Measurements from ENCODE around the gene UNC45B. TPM values are rescaled to one million over a fixed set of nuclear protein-coding genes. Genes with fewer than 3 reads are reported as not detected.
A peak's percentile ranks its signal among the peaks of the same experiment; 100 is the strongest.
"Not testable (repeated sequence)": the region's sequence is repeated elsewhere in the genome, so short reads cannot be mapped to it uniquely, and the experiment has no call there.

The UNC45B gene
- total RNA-seq, 4 donors from 2014 or later: 0.06 TPM; not detected in 3

DNA sequence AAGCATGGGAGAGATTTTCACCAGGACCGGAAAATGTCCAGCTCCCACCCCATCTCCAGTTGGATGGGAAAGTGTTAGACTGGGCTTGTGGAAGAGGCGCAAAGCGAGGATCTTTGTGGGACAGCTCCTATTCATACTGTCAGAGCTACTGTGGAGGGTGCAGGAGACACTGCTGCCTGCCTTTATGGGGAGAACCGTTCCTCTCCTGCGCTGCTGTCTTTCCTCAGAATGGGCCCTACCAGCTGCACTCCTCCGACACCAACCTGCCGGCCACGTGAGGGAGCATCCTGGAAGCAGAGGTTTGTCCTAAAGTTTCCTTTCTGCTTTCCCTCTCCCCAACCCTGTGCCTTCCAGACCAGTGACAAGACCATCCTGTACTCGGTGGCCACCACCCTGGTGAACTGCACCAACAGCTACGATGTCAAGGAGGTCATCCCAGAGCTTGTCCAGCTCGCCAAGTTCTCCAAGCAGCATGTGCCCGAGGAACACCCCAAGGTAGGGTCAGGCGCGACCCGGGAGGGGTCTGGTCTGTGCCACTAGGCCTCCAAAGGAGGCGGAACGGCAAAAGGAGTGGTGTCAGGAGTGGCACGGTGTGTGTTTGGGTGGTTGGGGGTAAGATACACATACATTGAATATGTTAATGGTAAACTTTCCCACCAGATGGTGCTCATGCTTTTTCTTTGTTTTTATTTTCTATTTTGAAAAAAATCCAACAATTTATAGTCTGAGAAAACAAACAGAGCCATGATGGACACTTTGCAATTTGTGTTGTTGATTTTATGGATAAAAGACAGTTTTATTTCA, 23.6 kb downstream of the UNC45B start:
- peak; percentile 45 for ATAC-seq (ENCODE audit: low FRiP score)

DNA sequence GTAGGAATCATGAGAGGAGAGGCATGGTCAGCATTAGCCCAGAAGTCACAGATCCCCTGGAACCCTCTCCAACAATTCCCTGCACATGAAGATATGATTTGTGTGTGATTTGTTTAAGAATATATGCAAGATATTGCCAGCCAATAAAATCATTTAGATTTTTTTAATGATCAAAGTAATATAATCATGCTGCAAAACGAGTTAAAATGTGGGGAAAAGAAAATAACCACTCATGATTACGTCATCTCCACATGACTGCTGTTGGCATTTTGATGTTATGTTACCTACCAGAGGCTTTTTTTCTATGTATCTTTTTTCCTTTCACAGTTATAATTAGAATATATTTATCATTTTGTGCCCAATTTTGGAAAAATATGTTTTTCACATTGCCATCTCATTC, 24.2 kb downstream of the UNC45B start:
- DNase-seq (ENCODE audit: low spot score) (no peak), ATAC-seq (ENCODE audit: low FRiP score) (no peak)
- TF ChIP-seq, protein P1, sequence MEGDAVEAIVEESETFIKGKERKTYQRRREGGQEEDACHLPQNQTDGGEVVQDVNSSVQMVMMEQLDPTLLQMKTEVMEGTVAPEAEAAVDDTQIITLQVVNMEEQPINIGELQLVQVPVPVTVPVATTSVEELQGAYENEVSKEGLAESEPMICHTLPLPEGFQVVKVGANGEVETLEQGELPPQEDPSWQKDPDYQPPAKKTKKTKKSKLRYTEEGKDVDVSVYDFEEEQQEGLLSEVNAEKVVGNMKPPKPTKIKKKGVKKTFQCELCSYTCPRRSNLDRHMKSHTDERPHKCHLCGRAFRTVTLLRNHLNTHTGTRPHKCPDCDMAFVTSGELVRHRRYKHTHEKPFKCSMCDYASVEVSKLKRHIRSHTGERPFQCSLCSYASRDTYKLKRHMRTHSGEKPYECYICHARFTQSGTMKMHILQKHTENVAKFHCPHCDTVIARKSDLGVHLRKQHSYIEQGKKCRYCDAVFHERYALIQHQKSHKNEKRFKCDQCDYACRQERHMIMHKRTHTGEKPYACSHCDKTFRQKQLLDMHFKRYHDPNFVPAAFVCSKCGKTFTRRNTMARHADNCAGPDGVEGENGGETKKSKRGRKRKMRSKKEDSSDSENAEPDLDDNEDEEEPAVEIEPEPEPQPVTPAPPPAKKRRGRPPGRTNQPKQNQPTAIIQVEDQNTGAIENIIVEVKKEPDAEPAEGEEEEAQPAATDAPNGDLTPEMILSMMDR (IDR thresholded peaks at IDR 0.05): no peak

More for the DNA sequence above, 23.6 kb downstream of the UNC45B start:
- no peak for DNase-seq (ENCODE audit: low spot score)
- TF ChIP-seq, protein P1 (IDR thresholded peaks at IDR 0.05): no peak

DNA sequence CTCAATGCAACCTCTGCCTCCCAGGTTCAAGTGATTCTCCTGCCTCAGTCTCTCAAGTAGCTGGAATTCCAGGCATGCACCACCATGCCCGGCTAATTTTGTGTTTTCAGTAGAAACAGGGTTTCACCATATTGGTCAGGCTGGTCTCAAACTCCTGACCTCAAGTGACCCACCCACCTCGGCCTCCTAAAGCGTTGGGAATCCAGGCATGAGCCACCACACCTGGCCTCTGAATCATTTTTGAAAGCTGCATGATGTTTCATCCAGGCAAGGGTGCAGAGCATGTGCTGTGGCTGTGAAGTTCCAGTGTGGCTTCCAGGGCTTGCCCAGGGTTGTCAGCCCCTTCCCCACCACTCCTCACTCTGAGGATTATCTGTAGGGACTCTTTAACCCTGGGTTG, 24.7 kb downstream of the UNC45B start:
- not testable (repeated sequence) for DNase-seq (ENCODE audit: low spot score); ATAC-seq (ENCODE audit: low FRiP score)

DNA sequence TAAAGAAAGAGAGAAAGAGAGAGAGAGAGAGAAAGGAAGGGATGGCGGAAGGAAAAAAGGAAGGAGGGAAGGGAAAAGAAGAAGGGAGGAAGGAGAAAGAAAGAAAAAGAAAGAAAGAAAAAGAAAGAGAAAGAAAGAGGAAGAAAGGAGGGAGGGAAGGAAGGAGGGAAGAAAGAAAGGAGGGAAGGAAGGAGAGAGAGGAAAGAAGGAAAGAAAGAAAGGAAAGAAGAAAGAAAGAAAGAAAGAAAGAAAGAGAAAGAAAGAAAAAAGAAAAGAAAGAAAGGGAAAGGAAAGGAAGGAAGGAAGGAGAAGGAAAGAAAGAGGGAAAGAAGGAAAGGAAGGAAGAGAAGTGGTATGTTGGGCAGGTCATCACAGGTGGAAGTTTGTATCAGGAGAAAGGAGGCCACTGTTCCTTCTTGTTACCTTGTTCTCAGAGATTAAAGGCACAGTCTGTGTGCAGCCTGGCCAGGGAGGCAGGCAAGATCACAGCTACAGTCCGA, 27.3 kb downstream of the UNC45B start:
- TF ChIP-seq, protein P1 (IDR thresholded peaks at IDR 0.05): no peak
- no peak for ATAC-seq (ENCODE audit: low FRiP score)
- no peak for DNase-seq (ENCODE audit: low spot score)

DNA sequence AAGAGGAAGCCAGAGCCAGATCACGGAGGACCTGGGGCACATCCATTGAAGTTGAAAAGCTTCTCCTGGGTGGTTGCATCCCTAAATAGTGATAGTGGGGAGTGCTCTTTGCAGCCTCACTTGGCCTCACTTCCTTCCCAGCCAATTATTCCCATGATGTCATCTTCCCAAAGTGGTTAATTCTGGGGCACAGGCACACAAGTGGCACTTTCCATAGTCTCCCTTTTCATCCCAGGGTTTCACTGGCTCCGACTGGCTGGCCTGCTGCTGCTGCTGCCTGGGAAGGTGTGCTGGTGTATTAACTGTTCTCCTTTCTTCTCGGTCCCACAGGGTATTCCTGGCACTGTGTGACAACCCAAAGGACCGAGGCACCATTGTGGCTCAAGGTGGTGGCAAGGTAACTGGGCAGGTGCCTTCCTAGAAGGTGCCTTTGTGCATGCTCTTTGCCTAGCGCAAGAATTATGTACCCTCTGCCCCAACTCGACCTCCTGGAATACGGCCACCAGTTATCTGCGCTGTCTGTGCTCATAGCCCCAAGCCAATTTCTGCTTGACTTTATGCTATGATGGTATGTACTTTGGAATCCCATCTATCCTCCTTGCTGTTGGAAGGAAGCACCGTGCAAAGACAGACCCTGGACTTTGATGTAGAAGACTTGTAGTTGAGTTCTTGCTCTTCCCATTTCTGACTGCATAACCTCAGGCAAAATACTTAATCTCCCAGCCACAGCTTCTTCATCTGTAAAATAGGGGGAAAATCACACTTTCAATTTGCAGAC, 28.2 kb downstream of the UNC45B start:
- DNase-seq (ENCODE audit: low spot score): no peak
- ATAC-seq (ENCODE audit: low FRiP score): no peak
- TF ChIP-seq, protein P1 (IDR thresholded peaks at IDR 0.05): no peak

DNA sequence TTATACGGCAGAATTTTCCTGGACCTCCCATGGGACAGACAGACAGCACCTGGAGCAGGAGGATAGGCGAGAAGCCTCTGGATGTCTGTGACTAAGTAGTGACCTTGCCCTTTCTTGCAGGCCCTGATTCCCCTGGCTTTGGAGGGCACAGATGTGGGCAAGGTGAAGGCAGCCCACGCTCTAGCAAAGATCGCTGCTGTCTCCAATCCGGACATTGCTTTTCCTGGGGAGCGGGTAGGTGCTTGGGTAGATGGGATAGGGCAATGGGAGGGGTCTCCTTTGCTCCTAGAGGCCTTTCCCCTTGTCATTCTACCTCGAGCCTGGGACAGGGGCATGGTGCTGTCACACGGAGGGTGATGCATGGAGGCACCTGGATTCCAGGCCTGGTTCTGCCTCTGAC, 29.3 kb downstream of the UNC45B start:
- ATAC-seq (ENCODE audit: low FRiP score) (no peak), DNase-seq (ENCODE audit: low spot score) (no peak)
- TF ChIP-seq, protein P1 (IDR thresholded peaks at IDR 0.05): no peak

DNA sequence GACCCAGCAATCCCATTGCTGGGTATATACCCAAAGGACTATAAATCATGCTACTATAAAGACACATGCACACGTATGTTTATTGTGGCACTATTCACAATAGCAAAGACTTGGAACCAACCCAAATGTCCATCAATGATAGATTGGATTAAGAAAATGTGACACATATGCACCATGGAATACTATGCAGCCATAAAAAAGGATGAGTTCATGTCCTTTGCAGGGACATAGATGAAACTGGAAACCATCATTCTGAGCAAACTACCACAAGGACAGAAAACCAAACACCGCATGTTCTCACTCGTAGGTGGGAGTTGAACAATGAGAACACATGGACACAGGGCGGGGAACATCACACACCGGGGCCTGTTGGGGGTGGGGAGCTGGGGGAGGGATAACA, 31.8 kb downstream of the UNC45B start:
- not testable (repeated sequence) for ATAC-seq (ENCODE audit: low FRiP score); DNase-seq (ENCODE audit: low spot score)

DNA sequence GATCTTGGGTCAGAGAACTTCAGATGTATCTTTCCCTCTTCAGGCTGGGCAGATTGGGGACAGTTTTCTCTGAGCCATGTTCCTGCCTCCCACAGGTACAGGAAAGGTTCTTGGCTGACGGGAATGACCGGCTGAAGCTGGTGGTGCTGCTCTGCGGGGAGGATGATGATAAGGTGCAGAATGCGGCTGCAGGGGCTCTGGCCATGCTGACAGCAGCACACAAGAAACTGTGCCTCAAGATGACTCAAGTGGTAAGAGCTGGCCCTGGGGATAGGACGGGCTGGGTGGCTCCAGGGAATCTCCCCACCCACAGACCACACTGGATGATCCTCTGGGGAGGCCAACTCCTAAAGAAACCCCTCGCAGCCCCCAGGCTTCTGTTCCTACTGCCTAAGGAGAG, 35.7 kb downstream of the UNC45B start:
- TF ChIP-seq, protein P1 (IDR thresholded peaks at IDR 0.05): no peak
- DNase-seq (ENCODE audit: low spot score) (no peak), ATAC-seq (ENCODE audit: low FRiP score) (no peak)
